Measurements from ENCODE around the gene ZNF598.

DNA sequence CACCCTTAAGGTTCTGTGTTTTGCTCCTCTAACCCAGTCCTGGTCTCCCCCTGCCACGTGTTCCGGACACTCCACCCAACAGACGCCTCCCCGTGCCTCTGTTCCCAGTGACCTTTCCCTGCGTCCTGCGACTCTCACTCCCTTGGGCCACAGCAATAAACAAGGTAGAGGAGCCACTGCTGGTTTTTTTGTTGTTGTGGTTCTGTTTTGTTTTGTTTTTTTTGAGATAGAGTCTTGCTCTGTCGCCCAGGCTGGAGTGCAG lies 6.3 kb upstream of the ZNF598 start:
- TF ChIP-seq ZNF274 (IDR thresholded peaks at IDR 0.05; ENCODE audit: low read depth, low read length) = no peak
- no peak for TF ChIP-seq YY1 (IDR thresholded peaks at IDR 0.05; ENCODE audit: insufficient read depth, insufficient read length)
- TF ChIP-seq SUZ12 (IDR thresholded peaks at IDR 0.05; ENCODE audit: extremely low read depth, insufficient read depth, insufficient read length) = no peak
